ENCODE results near the gene CDH12.
"Not testable (repeated sequence)": the region's sequence is repeated elsewhere in the genome, so short reads cannot be mapped to it uniquely, and the experiment has no call there.

CDH12 gene

GRCh38 chr5:22036061-22036460 lies 817.1 kb downstream of the CDH12 start:
- Histone ChIP-seq H3K36me3 (replicated peaks) (no peaks in the 10 kb centered on the region), H3K4me3 (ENCODE audit: low read depth, low read length) (no peak overlapping the region), H3K27ac (no peak overlapping the region), H3K27me3 (replicated peaks) (no peaks in the 10 kb centered on the region)
- DNase-seq = no peak
- in situ Hi-C loops (cut with HindIII; ENCODE audit: low pct_ligation_motif_present, low sequenced_read_pairs) = no loop called here
- TF ChIP-seq, protein P1, sequence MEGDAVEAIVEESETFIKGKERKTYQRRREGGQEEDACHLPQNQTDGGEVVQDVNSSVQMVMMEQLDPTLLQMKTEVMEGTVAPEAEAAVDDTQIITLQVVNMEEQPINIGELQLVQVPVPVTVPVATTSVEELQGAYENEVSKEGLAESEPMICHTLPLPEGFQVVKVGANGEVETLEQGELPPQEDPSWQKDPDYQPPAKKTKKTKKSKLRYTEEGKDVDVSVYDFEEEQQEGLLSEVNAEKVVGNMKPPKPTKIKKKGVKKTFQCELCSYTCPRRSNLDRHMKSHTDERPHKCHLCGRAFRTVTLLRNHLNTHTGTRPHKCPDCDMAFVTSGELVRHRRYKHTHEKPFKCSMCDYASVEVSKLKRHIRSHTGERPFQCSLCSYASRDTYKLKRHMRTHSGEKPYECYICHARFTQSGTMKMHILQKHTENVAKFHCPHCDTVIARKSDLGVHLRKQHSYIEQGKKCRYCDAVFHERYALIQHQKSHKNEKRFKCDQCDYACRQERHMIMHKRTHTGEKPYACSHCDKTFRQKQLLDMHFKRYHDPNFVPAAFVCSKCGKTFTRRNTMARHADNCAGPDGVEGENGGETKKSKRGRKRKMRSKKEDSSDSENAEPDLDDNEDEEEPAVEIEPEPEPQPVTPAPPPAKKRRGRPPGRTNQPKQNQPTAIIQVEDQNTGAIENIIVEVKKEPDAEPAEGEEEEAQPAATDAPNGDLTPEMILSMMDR (IDR thresholded peaks at IDR 0.05; ENCODE audit: low read depth, low read length, missing control alignments) = no peak

- TF ChIP-seq, protein P1 (IDR thresholded peaks at IDR 0.05; ENCODE audit: low read depth, low read length, missing control alignments) = no peak
- Histone ChIP-seq H3K27ac (no peak overlapping the region), H3K36me3 (replicated peaks) (no peaks in the 10 kb centered on the region), H3K27me3 (replicated peaks) (no peaks in the 10 kb centered on the region), H3K4me3 (ENCODE audit: low read depth, low read length) (no peak overlapping the region)
- DNase-seq = no peak
- in situ Hi-C loops (cut with HindIII; ENCODE audit: low pct_ligation_motif_present, low sequenced_read_pairs) = no loop called here
Observed at GRCh38 chr5:22033066-22033465, 820.1 kb downstream of the CDH12 start.

- TF ChIP-seq, protein P1 (IDR thresholded peaks at IDR 0.05; ENCODE audit: low read depth, low read length, missing control alignments) = no peak
- no peak for DNase-seq
- Histone ChIP-seq H3K4me3 (ENCODE audit: low read depth, low read length) (no peak overlapping the region), H3K27ac (no peak overlapping the region), H3K36me3 (replicated peaks) (no peaks in the 10 kb centered on the region), H3K27me3 (replicated peaks) (no peaks in the 10 kb centered on the region)
- in situ Hi-C loops (cut with HindIII; ENCODE audit: low pct_ligation_motif_present, low sequenced_read_pairs) = no loop called here
Observed at GRCh38 chr5:22023784-22024183, 829.4 kb downstream of the CDH12 start.

GRCh38 chr5:22012893-22013292 lies 840.3 kb downstream of the CDH12 start:
- H3K36me3 ChIP-seq (replicated peaks); in situ Hi-C loops (cut with HindIII; ENCODE audit: low pct_ligation_motif_present, low sequenced_read_pairs); DNase-seq; H3K27me3 ChIP-seq (replicated peaks); H3K27ac ChIP-seq; H3K4me3 ChIP-seq (ENCODE audit: low read depth, low read length): not testable (repeated sequence)

GRCh38 chr5:22010808-22011207 lies 842.3 kb downstream of the CDH12 start:
- H3K27ac ChIP-seq; H3K27me3 ChIP-seq (replicated peaks); H3K4me3 ChIP-seq (ENCODE audit: low read depth, low read length); DNase-seq; H3K36me3 ChIP-seq (replicated peaks); in situ Hi-C loops (cut with HindIII; ENCODE audit: low pct_ligation_motif_present, low sequenced_read_pairs): not testable (repeated sequence)

GRCh38 chr5:22001097-22001496 lies 852.0 kb downstream of the CDH12 start:
- in situ Hi-C loops (cut with HindIII; ENCODE audit: low pct_ligation_motif_present, low sequenced_read_pairs); H3K27me3 ChIP-seq (replicated peaks); H3K36me3 ChIP-seq (replicated peaks); H3K4me3 ChIP-seq (ENCODE audit: low read depth, low read length); H3K27ac ChIP-seq; DNase-seq: not testable (repeated sequence)

DNA sequence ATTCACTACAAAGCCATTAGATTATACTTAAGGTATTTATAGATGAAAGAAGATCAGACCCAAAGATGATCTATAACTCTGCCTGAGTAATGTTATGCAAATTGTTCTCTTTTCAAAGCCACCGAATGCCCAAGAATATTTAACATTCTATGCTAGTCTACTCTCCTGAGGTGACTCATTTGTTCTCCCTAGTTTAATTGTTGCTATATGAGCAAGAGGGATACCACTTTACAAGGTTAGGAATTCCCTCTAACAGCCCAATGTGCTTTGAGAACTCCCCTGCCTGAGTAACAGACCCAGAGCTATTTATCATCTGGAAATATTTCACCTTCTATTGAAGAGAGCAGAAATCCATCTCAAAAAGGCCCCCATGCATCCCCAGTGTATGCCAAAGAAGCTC lies 867.3 kb downstream of the CDH12 start:
- in situ Hi-C loops (cut with HindIII; ENCODE audit: low pct_ligation_motif_present, low sequenced_read_pairs); H3K36me3 ChIP-seq (replicated peaks); H3K27me3 ChIP-seq (replicated peaks); H3K27ac ChIP-seq; DNase-seq; H3K4me3 ChIP-seq (ENCODE audit: low read depth, low read length): not testable (repeated sequence)

DNA sequence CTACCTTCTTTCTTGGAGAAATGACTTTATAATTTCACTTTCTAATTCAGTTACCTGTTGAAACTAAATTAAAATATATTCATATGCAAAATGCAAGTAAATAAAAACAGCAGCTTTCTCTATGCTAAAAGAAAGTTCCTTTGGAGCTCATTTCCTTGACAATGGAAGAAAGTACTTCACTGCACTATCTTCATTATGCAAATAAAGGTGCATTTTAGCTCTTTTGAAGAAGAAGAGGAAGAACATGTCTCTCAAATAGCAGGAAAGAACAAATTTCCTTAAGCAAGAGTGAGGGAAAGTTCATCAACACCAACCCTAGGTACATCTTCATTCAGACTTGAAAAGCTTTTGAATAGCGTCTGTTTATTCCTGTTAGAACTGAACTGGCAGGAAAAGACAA lies 901.6 kb downstream of the CDH12 start:
- DNase-seq; in situ Hi-C loops (cut with HindIII; ENCODE audit: low pct_ligation_motif_present, low sequenced_read_pairs): not testable (repeated sequence)

More for the DNA sequence above, 901.6 kb downstream of the CDH12 start:
- not testable (repeated sequence) for H3K4me3 ChIP-seq (ENCODE audit: low read depth, low read length); H3K36me3 ChIP-seq (replicated peaks); H3K27me3 ChIP-seq (replicated peaks); H3K27ac ChIP-seq

Measured in brain microvascular endothelial cell (primary cell).